IPS-15b (cell line): ENCODE data around the gene SRCIN1.
"Not testable (repeated sequence)": the region's sequence is repeated elsewhere in the genome, so short reads cannot be mapped to it uniquely, and the experiment has no call there.

Experiments used
- H3K27me3 ChIP-seq: one replicate; pipeline ENCODE4 v1.6.1; 2013; ENCODE audit warnings: low read length; ENCODE audit not compliant: control insufficient read depth, insufficient read depth
- H3K36me3 ChIP-seq: one replicate; pipeline ENCODE4 v1.6.1; 2013; ENCODE audit warnings: low read length; ENCODE audit not compliant: control insufficient read depth, insufficient read depth
- H3K4me1 ChIP-seq: one replicate; pipeline ENCODE4 v1.6.1; 2013; ENCODE audit warnings: mild to moderate bottlenecking, low read length; ENCODE audit not compliant: control insufficient read depth, insufficient read depth
- H3K4me3 ChIP-seq: one replicate; pipeline ENCODE4 v1.5.1; 2013; ENCODE audit warnings: low read depth, low read length
- H3K9ac ChIP-seq: one replicate; pipeline ENCODE4 v1.6.1; 2013; ENCODE audit warnings: low read depth, mild to moderate bottlenecking, low read length
- H3K9me3 ChIP-seq: one replicate; pipeline ENCODE4 v1.6.1; 2013; ENCODE audit warnings: mild to moderate bottlenecking, low read length; ENCODE audit not compliant: control insufficient read depth, insufficient read depth

SRCIN1 gene

DNA sequence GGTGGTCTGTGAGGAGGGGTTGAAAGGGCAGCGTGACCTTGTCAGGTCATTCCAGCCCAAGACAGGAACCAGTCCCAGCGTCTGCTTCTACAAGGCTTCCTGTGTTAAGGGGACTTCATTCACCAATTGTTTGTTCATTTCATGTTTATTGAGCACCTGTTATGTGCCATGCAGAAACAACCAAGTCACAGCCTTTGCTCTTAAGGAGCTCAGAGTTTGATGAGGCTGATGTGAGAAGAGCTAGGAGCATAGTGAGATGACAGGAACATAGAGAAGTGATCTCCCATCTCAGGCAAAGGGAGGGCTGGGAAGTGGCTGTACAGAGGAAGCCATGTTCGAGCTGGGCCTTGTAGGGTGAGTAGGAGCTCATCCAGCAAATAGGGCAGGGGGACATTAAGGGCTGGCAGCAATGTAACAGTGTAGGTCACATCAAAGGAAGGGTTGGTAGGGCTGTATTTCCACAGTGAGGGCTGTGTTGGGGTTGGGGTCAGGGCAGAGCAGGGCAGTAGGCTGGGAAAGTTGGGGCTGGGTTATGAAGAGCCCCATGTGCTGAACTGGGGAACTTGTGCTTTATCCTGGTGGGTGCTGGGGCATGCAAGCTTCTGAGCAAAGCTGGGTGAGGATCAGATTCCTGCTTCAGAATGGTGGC, 97.7 kb downstream of the SRCIN1 start:
- Histone ChIP-seq H3K27me3 (peaks cover 14% of the 10 kb centered on the region), H3K36me3 (peaks cover 8% of the 10 kb centered on the region), H3K4me3 (no peak overlapping the region), H3K9ac (no peak overlapping the region), H3K4me1 (peaks cover 6% of the 10 kb centered on the region), H3K9me3 (no peaks in the 10 kb centered on the region)

DNA sequence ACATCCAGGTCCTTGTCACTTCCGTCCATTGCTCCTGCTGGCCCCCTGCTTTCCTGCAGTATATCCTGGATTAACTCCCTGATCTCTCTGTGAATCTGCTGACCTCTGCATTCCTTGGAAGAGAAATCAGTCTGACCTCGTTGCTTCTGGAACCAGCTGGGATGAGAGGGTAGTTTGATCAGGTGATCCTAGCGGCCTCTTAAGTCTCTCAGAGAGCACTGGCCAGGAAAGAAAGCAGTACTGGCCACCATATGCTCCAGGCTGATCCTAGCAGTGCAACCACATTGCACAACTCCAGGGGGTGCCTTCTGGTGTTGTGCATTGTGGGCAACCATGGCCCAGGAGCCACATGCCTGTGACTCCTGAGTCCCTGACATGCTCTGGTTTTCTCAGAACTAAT, 98.3 kb downstream of the SRCIN1 start:
- no peak overlapping the region for H3K9ac ChIP-seq
- H3K9me3 ChIP-seq, result no peaks in the 10 kb centered on the region
- H3K27me3 ChIP-seq, result peaks cover 11% of the 10 kb centered on the region
- peaks cover 9% of the 10 kb centered on the region for H3K36me3 ChIP-seq
- H3K4me3 ChIP-seq, result no peak overlapping the region
- H3K4me1 ChIP-seq, result peaks cover 6% of the 10 kb centered on the region

DNA sequence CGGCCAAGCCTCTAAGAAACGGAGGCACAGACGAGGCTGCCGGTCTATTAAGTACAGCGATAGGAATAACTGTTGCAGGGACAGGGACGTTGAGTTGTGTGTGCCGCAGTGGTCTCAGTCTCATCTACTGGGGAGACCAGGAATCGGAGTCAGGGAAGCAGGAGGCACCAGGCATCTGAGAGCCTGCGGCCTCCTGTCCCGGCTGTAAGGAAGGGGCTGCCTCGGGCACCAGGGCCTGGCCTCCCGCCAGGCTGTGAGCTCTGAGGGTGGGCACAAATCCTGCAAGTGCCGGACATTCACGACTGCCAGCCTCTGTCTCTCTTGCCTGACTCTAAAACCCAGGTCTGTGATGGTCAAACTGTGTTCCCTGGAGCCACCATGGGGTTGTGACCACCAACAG, 101.5 kb downstream of the SRCIN1 start:
- no peak overlapping the region for H3K4me3 ChIP-seq
- H3K9me3 ChIP-seq, result no peaks in the 10 kb centered on the region
- H3K36me3 ChIP-seq, result peaks cover 9% of the 10 kb centered on the region

GRCh38 chr17:38503286-38503913, 102.4 kb downstream of the SRCIN1 start:
- H3K9me3 ChIP-seq, H3K4me3 ChIP-seq, H3K36me3 ChIP-seq, H3K27me3 ChIP-seq, H3K9ac ChIP-seq, H3K4me1 ChIP-seq: not testable (repeated sequence)

More for the DNA sequence above, 101.5 kb downstream of the SRCIN1 start:
- H3K27me3 ChIP-seq, result no peaks in the 10 kb centered on the region
- H3K9ac ChIP-seq, result no peak overlapping the region
- H3K4me1 ChIP-seq, result peaks cover 2% of the 10 kb centered on the region

DNA sequence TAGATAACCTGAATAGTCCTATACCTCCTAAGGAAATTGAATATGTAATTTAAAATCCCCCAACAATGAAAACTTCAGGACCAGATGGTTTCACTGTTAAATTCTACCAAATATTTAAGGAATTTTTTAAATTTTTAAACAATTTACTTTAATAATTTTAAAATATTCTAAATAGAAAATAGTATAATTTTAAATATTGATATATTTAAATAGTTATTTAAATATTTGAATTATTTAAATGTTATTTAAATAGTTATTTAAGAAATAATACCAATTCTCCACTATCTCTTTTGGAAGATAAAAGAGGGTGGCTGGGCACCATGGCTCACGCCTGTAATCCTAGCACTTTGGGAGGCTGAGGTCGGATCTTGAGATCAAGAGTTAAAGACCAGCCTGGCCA, 104.0 kb downstream of the SRCIN1 start:
- peaks cover 12% of the 10 kb centered on the region for H3K36me3 ChIP-seq
- not testable (repeated sequence) for H3K4me1 ChIP-seq, H3K9me3 ChIP-seq, H3K4me3 ChIP-seq, H3K9ac ChIP-seq, H3K27me3 ChIP-seq

- not testable (repeated sequence) for H3K27me3 ChIP-seq, H3K4me3 ChIP-seq, H3K9ac ChIP-seq, H3K4me1 ChIP-seq, H3K9me3 ChIP-seq
- peaks cover 11% of the 10 kb centered on the region for H3K36me3 ChIP-seq
These were observed 106.5 kb downstream of the SRCIN1 start for GRCh38 chr17:38499230-38499629.

- H3K4me3 ChIP-seq, result no peak overlapping the region
- no peaks in the 10 kb centered on the region for H3K27me3 ChIP-seq
- peaks cover 14% of the 10 kb centered on the region for H3K36me3 ChIP-seq
- H3K9ac ChIP-seq, result no peak overlapping the region
- no peaks in the 10 kb centered on the region for H3K9me3 ChIP-seq
- no peaks in the 10 kb centered on the region for H3K4me1 ChIP-seq
These were observed 107.4 kb downstream of the SRCIN1 start for GRCh38 chr17:38498353-38498752.

DNA sequence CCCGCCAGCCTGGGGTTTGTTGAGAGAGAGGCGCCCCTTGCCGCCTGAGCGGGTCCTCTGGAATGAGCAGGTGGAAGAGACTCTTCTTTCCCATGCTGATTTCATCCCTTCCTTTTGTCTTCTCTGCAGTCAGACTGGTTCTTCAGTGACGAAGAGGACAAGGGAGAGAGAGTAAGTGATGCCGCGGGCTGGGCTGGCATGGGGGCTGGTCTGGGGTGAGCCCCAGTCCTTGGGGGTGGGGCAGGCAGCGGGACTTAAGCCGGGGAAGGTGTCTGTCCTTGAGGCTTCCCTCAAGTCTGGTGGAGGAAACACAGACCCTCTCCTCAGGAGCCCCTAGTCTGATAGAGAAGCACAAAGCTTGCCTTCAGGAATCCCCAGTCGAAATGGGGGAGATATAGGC, 108.1 kb downstream of the SRCIN1 start:
- not testable (repeated sequence) for H3K9me3 ChIP-seq, H3K4me3 ChIP-seq, H3K9ac ChIP-seq, H3K4me1 ChIP-seq, H3K27me3 ChIP-seq
- H3K36me3 ChIP-seq, result peaks cover 11% of the 10 kb centered on the region

DNA sequence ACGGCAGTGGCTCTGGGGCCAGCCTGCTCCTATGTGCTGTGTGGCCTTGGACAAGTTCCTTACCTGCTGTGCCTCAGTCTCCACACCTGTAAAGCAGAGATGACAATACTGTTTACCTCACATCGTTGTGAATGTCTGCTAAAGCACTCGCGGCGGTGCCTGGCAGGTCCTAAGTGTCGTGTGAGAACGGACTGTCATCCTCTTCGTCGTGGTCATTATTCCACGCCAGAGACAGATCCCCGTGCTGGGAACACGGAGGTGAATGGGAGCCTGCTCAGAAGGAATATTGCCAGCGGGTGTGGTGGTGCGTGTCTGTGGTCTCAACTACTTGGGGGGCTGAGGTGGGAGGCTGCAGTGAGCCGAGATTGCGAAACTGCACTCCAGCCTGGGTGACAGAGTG, 111.6 kb downstream of the SRCIN1 start:
- H3K36me3 ChIP-seq, result peaks cover 20% of the 10 kb centered on the region
- H3K27me3 ChIP-seq, H3K4me1 ChIP-seq, H3K9me3 ChIP-seq, H3K4me3 ChIP-seq, H3K9ac ChIP-seq: not testable (repeated sequence)

DNA sequence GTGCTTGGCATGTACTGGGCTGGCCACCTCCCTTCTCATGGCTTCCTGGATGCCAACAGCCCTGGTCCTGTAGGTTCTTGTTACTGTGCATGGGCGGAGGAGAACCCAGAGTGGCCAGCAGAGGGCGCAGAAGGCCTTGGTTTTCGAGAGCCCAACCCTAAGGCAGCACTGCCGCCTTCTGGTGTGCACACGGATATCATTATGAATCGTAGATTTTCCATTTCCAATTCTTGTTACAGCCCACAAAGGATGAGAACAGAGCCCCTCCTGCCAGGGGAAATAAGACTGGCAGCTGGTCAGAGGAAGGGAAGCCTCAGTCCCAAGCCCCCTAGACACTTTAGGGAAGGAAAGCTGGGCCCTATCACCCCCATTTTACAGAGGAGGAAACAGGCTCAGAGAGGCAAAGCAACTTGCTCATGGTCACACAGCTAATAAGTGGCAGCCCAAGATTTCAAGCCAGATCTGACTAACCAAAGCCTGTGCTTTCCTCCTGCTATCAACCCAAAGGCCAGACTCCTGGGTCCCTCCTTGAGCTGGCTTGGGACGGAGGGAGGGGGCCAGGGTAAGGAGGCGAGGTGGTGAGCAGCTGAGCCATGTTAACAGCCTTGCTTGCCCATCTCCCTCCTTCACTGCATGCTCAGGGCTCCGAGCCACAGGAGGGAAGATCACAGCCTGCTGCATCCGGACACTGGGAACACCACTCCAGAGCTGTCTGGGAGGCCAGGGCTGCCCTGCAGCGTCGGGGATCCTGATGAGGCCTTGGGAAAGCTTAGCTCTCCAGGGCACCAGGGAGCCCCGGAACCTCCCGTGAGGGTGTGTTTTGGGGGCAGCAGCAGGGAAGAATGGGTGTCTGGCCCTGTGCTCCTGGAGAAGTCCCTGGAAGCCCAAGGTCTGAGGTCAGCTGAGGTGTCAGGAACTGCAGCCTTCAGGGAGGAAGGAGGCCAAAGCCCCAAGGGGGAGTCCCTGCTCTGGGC, 113.4 kb downstream of the SRCIN1 start:
- not testable (repeated sequence) for H3K4me3 ChIP-seq, H3K9ac ChIP-seq, H3K4me1 ChIP-seq, H3K9me3 ChIP-seq, H3K27me3 ChIP-seq
- H3K36me3 ChIP-seq, result peaks cover 16% of the 10 kb centered on the region

GRCh38 chr17:38491346-38492066, 114.2 kb downstream of the SRCIN1 start:
- not testable (repeated sequence) for H3K9ac ChIP-seq, H3K4me3 ChIP-seq, H3K9me3 ChIP-seq, H3K4me1 ChIP-seq, H3K27me3 ChIP-seq
- H3K36me3 ChIP-seq, result peaks cover 16% of the 10 kb centered on the region
